GM15510 (cell line): Measurements from ENCODE around the gene FOXL3.

Source experiments
- POLR2A ChIP-seq: IDR thresholded peaks from 3 replicates; pipeline ENCODE4 v1.6.1; 2011; ENCODE audit warnings: borderline replicate concordance; ENCODE audit not compliant: insufficient read length; ENCODE audit errors: extremely low read depth

The FOXL3 gene

GRCh38 chr7:276230-276835 lies 13.6 kb upstream of the FOXL3 start:
- TF ChIP-seq POLR2A, result no peak

- TF ChIP-seq POLR2A, result no peak
These were observed 12.7 kb upstream of the FOXL3 start for GRCh38 chr7:277228-277627.

- TF ChIP-seq POLR2A, result no peak
These were observed 11.9 kb upstream of the FOXL3 start for GRCh38 chr7:278081-278480.

GRCh38 chr7:279821-280220 lies 10.1 kb upstream of the FOXL3 start:
- no peak for TF ChIP-seq POLR2A

GRCh38 chr7:280461-280860 lies 9.5 kb upstream of the FOXL3 start:
- TF ChIP-seq POLR2A, result no peak

- no peak for TF ChIP-seq POLR2A
These were observed 8.3 kb upstream of the FOXL3 start for GRCh38 chr7:281637-282036.

- TF ChIP-seq POLR2A, result no peak
These were observed 7.3 kb upstream of the FOXL3 start for GRCh38 chr7:282621-283020.

GRCh38 chr7:284762-285722 lies 4.9 kb upstream of the FOXL3 start:
- no peak for TF ChIP-seq POLR2A

GRCh38 chr7:285731-286130 lies 4.2 kb upstream of the FOXL3 start:
- no peak for TF ChIP-seq POLR2A

GRCh38 chr7:286266-286665 lies 3.7 kb upstream of the FOXL3 start:
- TF ChIP-seq POLR2A, result no peak

- no peak for TF ChIP-seq POLR2A
These were observed 1.3 kb upstream of the FOXL3 start for GRCh38 chr7:288671-289101.

- no peak for TF ChIP-seq POLR2A
These were observed 688 bp upstream of the FOXL3 start for GRCh38 chr7:289209-289755.

- no peak for TF ChIP-seq POLR2A
These were observed 793 bp downstream of the FOXL3 start for GRCh38 chr7:290554-291372.

- no peak for TF ChIP-seq POLR2A
These were observed 1.6 kb downstream of the FOXL3 start for GRCh38 chr7:291373-292092.
